Colon (tissue), 2 donors: ENCODE measurements around the gene HABP2.

ENCODE experiments used
- FAIRE-seq: peaks from 2 replicates; lab custom pipeline; 2012; peaks lifted over from hg19 to GRCh38; lab: Jason Lieb, UNC
- donor health status: control.
- donor health status: control.

Gene HABP2

DNA sequence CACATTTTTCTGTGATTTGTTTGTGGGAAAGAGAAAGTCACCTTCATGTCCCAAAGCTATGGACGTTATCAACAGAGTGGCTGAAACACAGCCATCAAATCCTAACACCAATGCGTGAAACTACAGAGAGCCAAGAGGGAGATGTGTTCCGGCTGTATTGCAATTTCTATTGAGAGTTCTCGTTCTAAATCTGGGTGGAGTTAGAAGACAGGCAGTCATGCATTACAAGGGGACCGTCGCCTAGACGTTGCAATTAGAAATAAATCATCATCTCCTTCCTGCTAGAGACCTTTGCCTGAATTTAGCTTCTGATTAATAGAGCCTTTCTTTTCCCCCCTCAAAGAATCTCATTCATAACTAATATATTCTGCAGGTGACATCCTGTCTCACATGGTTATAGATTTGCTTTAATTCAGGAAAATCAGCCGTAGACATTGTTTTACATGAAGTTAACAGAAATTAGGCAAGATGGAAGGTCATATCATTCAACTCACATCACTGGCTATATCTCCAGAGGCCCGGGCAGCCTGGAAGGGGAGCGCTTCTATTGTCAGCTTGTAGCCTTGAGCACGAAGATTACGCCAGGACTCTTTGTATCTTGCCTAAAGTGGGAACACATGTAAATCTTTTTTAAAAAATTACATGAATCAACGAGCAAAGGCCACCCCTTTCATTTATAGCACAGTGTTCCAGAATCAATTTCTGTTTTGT, 52.6 kb downstream of the HABP2 start:
- FAIRE-seq, result no peak

DNA sequence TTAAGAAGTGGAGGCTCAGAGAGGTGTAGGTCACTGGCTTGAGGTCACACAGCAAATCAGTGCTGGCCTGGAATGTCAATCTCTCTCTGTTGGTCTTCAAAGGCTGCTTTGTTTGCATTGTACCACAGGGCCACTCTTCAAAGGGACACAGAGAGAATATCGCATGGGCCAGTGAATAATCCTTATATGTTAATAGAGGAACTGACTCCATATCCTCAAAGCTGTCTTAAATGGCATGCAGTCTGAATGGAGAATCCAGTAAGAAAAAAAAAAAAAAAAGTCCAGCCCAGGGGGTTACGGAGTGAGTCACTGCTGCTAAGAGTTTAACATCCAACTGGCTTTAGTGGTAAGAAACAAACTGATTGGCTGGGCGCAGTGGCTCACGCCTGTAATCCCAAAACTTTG, 56.9 kb downstream of the HABP2 start:
- no peak for FAIRE-seq

DNA sequence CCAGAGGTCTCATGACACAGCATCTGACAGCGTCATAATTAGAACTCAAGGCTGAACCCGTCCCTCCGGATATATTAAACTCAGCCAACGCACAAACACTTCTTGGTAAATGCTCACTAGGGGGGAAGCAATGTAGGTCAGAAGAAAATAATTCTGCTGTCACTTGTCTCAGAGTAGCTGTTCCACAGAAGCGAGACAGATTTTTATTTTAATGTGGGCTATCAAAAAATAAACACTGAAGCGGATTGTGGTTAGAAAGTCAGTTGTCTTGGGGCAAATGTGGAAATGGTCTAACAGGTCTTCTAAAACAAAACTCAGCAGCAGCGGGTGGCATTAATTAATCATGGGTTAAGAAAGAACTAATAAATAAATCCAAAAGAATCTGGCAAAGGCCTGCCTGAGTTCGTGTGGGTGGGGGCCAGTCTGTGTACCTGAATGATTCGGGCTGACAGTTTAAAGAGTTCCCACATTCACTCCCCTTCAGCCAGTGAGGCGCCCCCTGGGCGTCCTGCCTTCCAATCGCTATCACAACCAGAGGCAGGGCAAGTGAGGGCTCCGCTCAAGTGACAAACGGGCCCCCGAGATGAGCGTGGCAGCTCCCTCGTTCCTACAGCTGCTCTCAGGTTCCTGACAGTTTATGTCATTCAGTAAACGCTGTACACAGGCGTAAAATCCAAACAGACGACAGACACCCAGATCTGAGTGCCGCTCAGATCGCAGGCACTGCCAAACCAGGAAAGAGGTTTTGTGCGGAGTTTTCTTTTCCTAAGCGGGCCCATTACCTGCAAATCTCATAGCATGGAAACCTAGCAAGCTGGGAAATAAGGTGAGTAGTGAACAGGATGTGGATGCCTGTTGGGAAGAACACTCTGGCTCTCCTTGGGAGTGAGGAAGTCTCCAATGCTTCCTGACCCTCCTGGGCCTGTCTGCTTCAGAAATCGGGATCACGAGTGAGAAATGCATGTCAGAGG, 58.1 kb downstream of the HABP2 start:
- FAIRE-seq, result no peak

DNA sequence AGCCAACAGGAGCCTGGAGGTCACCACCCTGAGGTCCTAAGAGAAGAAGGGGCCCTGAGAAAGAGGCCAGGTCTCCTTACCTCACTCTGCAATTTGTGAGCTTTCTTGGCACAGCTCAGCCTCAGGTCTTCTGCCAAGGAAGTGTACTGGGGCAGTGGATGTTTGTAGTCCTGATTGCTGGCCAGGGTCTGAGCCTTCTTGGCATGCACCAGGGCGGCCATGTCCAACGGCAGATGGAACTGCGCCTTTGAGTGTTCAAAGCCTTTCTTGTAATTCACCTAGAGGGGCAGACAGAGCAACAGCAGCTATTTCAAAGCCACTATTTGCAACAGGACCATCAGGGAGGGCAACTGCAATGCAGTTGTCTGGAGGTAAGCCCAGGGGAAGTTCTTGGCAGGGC, 59.3 kb downstream of the HABP2 start:
- no peak for FAIRE-seq

DNA sequence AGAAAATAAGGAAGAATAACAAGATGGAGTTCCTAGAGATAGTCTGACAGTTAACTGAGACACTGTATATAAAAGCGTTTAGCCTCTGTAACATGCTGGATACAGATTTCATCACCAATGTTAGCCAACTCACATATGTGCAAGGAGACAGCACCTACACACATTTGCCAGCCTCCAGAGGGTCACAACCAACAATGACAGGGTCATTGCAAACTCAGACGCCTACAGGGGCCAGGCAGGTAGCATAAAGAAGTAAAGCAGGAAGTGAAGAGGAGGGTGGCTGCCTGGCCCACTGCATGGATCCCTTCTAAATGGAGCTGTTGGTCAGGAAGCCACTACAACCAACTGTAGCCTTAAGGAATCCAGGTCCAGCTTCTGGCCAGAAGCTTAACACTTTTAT, 60.6 kb downstream of the HABP2 start:
- FAIRE-seq, result no peak

DNA sequence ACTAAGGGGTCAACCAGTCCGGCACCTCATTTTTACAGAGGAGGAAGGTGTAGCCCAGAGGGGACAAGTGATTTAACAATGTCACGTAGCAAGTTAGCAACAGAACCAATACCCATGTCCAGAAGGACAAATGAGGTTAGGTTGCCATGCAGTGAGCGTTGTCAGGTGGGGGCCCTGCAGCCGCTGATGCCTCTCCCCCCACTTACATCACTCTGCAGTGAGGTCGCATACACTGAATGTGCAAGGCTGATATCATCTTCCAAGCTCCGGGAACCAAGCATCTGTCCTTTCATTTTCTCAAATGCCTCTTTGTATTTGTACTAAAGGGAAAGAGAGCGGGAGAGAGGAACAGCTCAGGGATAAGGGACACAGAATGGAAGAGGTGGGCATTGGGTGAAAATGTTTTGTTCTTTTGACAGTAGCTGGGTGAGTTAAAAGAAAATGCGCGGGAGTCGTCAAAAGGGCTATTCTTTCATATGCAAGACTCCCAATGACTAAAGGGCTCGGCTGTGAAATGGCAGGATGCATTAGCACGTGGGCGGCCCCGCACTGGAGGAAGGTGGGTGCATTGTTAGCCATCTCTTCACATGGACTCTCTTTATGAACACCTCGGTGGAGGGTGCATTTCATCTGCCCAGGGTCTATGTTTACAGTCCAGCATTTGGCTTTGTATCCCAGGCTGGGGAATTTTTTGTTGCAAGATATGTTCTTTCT, 61.3 kb downstream of the HABP2 start:
- no peak for FAIRE-seq

DNA sequence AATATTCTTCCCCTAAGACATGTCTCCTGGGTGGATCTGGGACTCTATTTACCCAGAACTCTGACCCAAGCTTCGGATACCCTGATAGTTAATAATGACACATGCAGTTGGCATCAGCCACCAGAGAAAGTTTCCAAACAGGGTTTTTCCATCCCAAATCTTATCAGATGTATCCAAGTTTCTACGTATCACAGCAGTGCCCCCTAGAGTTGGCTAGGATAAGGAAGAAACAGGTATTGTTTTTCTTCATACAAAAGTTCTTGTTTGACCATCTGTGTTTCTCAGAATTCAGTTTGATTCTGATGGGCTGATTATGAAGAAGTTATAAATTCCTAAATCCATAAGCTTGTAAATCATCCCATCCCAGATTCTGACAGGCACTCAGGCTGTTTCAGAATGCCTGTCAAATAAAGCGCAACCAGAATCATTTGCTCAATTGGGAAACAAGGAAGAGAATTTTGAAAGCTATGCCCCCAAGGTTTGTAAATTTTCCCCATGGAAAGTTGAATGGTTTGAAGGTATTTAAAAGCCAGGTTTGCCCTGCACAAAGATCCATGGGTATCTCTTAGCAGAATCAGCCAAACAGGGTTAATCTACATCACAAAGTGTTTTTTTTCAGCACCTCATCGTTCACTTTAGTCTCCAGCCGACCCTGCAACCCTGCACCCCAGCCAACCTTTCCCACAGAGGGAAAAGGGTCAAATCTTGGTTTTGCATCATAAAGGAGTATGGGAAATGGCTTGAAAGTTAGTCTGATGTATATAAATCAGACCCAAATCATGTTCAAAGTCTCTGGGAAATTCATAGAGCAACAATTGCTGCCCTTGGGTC, 63.6 kb downstream of the HABP2 start:
- no peak for FAIRE-seq

DNA sequence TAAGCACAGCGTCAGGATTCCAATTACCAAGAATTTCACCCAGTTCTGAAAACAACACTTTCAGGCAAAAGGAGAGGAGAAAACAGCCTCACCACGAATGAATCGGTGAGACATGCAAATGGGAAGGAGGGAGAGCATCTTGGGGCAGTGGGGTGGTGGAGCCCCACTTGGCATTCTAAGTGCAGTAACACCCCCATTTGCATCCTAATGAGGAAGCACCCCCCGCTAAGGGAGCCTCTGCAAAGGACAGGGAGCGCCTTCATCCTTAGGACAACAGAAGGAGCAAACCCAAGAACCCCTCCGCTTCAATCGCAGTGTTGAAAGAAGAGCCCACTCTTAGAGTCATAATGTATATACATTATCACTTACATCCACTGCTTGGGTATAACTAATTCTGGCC, 64.2 kb downstream of the HABP2 start:
- FAIRE-seq, result no peak

DNA sequence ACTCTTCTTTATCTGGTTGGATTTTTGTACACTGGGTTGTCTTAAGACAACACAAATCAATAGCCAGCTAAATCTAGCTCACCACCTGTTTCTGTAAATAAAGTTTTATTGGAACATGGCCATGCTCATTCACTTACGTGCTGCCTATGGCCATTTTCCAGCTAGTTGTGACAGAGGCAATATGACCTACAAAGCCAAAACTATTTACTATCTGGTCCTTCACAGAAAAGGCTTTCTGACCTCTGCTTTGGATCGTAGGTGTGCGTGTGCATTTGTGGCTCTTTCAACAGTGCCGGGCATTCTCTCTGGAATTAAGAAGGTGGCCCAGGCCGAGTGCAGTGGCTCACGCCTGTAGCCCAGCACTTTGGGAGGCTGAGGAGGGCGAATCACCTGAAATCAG, 65.5 kb downstream of the HABP2 start:
- no peak for FAIRE-seq

DNA sequence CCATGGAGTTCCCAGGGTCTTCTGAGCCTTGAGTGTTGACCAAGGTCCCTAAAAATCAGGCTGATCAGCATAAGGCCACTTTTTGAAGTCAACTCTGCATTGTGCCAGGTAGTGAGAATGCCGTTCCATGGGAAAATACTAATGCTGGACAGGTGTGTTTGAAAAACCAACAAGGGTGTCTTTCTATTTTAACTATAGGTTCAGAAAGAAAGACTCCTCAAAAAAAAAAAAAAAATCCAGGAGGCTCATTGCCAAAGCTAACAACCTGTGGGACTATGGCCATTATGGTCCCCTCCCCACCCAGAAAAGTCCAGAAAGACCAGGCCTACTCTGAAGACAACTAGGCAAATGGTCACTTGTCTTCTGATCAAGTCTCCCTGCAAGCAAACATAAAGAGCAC, 66.5 kb downstream of the HABP2 start:
- FAIRE-seq, result no peak

DNA sequence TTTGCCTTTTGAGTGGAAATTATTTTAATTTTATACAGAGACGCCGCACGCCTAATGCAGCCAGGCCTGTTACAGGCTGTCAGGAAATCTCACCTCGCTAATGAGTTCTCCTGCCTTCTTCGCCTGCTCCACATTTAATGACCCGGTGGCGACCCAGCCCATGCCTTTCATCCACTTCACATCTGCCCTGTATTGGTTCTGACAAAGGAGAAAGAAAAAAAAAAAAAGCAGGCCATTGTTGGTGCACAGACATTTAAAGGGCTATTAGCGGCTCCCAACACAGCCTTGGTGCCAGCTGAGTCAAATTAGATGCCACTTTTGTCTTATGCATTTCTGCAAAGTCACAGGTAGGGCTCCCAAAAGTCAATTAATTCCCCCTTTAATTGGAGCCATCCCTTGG, 67.7 kb downstream of the HABP2 start:
- FAIRE-seq, result no peak

DNA sequence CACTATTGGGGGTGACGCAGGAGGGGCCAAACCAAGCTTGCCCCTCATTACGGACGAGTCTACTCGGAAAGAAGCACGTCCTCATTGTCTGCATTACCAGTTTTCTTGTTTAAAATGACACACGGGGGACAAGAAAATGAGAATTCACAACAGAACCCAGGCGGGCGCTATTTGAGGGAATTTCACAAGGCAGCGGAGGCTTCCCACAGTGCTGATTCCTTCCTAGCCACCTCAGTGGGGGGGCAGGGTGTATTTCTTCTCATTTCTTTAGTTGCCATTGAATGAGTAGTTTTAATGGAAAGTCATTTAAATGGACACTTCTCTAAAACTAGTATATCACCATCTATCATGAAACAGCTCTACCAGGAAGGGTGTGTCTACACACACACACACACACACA, 68.1 kb downstream of the HABP2 start:
- no peak for FAIRE-seq

DNA sequence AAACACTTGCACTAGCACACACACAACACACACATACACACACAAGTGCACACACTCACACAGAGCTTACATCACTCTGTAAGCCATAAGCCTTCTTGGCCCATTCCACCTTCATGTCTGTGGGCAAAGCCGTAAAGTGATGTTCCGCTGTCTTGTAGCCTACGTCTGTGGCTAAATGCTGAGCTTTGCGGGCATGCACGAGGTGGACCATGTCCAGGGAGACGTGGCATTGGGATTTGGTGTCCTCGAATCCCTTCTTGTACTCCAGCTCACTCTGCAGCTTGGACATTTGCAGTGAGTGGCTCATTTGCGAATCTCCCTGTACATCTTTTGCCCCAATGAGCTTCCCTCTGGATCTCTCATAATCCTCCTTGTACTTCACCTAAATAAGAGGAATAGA, 68.9 kb downstream of the HABP2 start:
- no peak for FAIRE-seq

DNA sequence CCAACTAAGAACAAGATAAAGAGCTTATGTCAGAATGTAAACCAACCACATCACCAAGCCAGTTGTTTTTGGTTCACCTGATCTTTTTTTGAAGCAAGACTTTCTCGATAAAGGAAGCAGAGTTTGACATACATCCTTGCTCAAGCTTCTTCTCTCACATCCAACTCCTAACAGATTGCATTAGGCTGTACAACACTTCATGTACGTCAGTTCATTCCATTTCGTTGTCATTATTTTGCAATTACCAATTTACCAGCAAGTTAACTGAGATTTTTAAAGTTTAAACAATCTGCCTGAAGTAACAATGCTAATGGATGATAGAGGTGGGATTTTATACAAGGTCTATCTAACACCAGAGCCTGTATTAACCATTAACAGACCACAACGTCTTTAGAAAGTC, 70.0 kb downstream of the HABP2 start:
- no peak for FAIRE-seq

DNA sequence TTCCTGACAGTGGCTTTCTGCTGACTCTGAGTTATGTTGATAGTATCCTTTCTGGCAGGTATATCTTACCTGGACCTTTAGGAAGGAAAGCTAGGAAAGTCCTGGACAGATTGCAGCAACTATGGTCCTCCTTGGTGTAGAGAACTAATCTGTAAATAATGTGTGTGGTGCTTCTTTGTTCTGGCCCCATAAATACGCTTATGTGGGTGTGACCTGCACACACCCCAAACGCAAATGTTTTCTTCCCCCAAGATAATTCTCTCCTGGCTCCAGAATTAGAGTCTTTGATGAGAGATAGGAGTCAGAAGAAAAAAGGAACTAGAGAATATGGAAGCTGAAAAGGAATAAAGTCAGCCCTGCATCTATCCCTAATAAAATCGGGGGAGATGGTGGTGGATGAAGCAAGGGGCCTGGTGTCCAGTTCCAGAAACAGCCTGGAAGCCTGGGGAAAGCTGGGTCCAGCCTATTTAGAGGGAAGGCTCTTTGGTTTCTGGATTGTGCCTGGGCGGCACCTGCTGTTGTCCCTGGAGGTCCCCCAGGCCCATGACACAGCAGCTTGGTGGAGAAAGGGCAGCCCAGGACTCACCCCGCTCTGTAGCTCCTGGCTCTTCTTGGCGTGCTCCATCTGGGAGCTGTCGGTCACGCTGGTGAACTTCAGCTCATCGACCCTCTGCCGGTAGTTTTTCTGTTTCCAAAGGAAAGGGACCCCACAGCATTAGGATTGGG, 72.8 kb downstream of the HABP2 start:
- FAIRE-seq, result no peak

DNA sequence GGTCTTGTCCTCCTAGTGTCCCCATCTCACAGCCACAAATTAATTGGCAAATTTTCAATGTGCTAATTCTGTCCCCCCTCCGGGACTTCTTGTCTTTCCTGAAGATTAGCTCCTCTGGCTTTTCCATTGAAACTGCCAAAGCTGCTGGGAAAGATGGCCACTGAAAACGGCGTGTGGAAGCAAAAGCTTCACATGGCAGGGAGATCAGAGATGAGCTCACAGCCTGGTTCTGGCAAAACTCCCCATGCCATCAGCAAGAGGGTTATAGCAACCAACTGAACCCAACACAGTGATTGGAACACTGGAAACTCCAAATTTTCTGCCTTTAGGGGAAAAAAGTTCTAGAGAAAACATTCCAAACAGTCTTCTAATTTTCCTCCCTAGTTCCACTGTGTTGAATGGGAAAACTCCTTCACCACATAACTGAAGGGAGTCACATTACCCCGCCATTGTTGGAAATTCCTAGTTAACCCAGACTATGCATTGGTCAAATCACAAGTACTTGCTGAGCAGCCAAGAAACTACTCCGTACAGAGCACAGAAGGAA, 74.0 kb downstream of the HABP2 start:
- no peak for FAIRE-seq

DNA sequence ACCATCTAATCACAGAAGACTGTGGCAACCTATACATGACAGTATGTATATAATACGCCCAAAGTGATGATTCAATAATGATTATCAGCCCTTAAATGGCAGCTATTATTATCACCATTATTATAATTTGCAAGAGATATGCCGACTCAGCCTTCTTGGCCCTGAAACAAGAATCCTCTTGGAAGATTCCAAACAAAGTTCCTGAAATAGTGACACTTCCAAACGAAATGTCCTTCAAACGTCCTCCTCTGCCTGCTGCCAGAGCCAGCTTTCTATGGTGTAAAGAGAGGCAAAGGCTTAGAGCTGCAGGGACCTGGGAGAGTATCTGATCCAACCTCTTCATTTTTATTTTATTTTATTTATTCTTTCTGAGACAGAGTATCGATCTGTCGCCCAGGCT, 75.0 kb downstream of the HABP2 start:
- FAIRE-seq, result no peak

DNA sequence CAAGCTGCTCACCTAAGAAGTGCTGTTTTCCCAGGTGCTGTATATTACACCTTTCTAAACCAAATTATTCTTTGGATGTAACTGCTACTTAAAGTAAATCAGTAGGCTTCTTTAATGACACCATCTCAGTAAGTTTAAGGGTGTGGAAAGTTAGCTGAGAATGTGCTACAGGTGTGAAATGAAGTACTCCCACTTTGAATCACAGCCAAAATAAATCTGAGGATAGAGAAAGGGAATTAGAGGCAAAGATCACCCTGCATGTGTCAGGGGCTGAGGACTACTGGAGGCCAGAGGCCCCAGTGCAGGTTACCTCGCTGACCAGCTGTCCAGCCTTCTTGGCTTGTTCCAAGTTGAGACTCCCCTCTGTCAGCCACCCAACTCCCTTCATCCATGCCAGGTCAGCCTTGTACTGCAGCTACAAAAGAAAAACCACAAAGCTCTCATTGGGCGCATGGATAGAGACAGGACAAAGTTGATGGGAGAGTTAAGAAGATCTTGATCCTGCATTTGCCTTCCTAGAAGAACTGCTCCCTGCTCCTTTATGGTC, 75.8 kb downstream of the HABP2 start:
- no peak for FAIRE-seq

DNA sequence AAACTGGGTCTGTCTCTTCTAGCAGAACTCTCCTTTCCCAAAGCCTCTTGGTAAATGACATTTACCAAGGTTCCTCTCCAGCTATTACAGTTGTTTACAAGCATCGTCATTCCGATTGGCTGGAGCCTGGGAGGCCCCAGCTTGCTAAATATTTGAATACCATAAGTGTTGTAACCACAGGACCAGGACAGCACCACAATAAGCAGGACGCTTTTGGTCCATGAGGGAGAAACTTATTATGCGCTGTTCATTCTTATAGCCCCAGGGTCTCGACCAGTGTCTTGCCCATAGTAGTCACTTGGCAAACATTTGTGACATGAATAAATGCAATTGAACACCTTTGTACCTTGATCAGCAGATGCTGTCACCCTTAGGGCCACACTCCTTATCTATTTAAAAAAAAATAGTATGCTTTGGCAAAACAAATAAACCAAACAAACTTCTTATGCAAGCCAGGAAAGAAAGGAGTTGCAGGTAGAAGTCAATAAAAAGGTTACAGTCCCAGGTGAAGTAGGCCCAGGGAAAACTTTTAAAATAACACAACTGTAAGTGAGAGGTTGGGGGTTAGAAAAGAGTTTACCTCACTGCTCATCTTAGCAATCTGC, 78.2 kb downstream of the HABP2 start:
- no peak for FAIRE-seq

DNA sequence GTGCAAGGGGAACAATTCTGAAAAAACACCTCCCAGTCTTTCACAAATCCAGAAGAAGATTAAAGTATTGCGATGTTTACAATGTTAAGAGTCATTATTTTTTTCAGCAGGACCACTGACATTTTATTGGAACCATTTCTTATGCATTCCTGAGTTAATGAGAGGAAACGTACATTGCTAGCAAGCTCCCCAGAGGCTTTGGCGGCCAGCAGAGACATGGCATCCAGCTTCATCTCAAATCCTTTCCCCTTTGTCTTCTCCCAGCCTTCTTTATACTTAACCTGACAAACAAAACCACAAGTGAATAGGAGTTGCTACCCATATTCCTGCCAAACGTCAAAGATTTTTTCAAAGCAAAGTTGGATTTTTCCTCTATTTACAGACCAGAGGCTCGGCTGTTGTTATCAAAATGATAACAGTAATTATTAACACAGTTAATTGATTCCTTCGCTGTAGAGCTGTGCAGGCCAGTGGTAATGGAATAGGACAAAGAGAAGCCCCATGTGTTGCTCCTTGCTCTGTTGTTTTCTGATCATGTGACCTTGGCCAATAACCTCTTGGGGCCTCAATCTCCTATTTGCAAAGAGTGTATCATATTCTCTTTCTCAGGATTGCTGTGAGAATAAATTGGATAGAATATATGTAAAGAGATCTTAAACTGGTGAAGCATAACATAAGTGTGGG, 79.0 kb downstream of the HABP2 start:
- no peak for FAIRE-seq
